Vagina (tissue), 2 donors: ENCODE results near the gene NCAPG2.

ENCODE experiments used
- CTCF ChIP-seq, 3 experiments: fragments of 450-650 bp in 2 of 3; fragments of 200-600 bp in 1 of 3; sonication (generic) in 1 of 3; IDR thresholded peaks; one replicate each; pipeline ENCODE4 v1.5.1; 2017 to 2019; ENCODE audit warnings: antibody characterized with exemption in 3 of 3, mild to moderate bottlenecking in 2 of 3, moderate library complexity in 2 of 3
- POLR2A ChIP-seq, 2 donors: fragments of 450-650 bp; IDR thresholded peaks; one replicate each; pipeline ENCODE4 v1.6.1; 2017; ENCODE audit warnings: antibody characterized with exemption in 2 of 2, mild to moderate bottlenecking in 2 of 2, moderate library complexity in 2 of 2
- POLR2AphosphoS5 ChIP-seq, 2 donors: sonication (generic); formaldehyde crosslinking; IDR thresholded peaks; one replicate each; pipeline ENCODE4 v1.9.0; 2017; ENCODE audit warnings: antibody characterized with exemption in 2 of 2, mild to moderate bottlenecking in 2 of 2, low read depth in 1 of 2; ENCODE audit not compliant: insufficient read depth in 1 of 2

GRCh38 chr7:158745057-158745715, 40.6 kb upstream of the NCAPG2 start:
- TF ChIP-seq CTCF (IDR thresholded peaks at IDR 0.05) (no peak), POLR2A (IDR thresholded peaks at IDR 0.05) (no peak), POLR2AphosphoS5 (IDR thresholded peaks at IDR 0.05; ENCODE audit: insufficient read depth in 1 of 2, low read depth in 1 of 2) (no peak)
